ENCODE results near the gene GUCA2A.

GRCh38 chr1:42170779-42171621 lies 6.5 kb upstream of the GUCA2A start:
- TF ChIP-seq CTCF (IDR thresholded peaks at IDR 0.05 in 4 of 5, conservative IDR thresholded peaks at IDR 0.05 in 1 of 5) (no peak), POLR2A (IDR thresholded peaks at IDR 0.05) (no peak)
